GM23338 (cell line): ENCODE data around the gene ZNF91.

Experiments
- CREB1 ChIP-seq: fragments of 250-450 bp; sonication (Bioruptor Pico); IDR thresholded peaks from 2 replicates; pipeline ENCODE4 v1.5.0; 2020; ENCODE audit warnings: low read depth, mild to moderate bottlenecking, moderate library complexity
- EZH2phosphoT487 ChIP-seq: fragments of 200-600 bp; sonication (generic); IDR thresholded peaks from one replicate; pipeline ENCODE4 v1.8.1; 2018; ENCODE audit warnings: antibody characterized with exemption; ENCODE audit not compliant: unreplicated experiment
- REST ChIP-seq: IDR thresholded peaks from one replicate; pipeline ENCODE4 v1.6.1; 2018; ENCODE audit warnings: antibody characterized with exemption; ENCODE audit not compliant: unreplicated experiment
- TF ChIP-seq, protein P1 (sequence below), 2 experiments: fragments of 200-600 bp in 1 of 2; sonication (generic) in 1 of 2; conservative IDR thresholded peaks; 2 replicates each; pipeline versions ENCODE4 v1.5.1 to v1.6.1; 2016 to 2017; ENCODE audit warnings: antibody characterized with exemption in 2 of 2, low read depth in 2 of 2, mild to moderate bottlenecking in 2 of 2, moderate library complexity in 1 of 2

- TF ChIP-seq EZH2phosphoT487 (no peak), REST (no peak), CREB1 (CRISPR knock-in tag) (no peak)
- TF ChIP-seq, protein P1, sequence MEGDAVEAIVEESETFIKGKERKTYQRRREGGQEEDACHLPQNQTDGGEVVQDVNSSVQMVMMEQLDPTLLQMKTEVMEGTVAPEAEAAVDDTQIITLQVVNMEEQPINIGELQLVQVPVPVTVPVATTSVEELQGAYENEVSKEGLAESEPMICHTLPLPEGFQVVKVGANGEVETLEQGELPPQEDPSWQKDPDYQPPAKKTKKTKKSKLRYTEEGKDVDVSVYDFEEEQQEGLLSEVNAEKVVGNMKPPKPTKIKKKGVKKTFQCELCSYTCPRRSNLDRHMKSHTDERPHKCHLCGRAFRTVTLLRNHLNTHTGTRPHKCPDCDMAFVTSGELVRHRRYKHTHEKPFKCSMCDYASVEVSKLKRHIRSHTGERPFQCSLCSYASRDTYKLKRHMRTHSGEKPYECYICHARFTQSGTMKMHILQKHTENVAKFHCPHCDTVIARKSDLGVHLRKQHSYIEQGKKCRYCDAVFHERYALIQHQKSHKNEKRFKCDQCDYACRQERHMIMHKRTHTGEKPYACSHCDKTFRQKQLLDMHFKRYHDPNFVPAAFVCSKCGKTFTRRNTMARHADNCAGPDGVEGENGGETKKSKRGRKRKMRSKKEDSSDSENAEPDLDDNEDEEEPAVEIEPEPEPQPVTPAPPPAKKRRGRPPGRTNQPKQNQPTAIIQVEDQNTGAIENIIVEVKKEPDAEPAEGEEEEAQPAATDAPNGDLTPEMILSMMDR (conservative IDR thresholded peaks at IDR 0.05; ENCODE audit: low read depth in 2 of 2): no peak
These were observed 30.0 kb downstream of the ZNF91 start for GRCh38 chr19:23365222-23365621.
